SK-N-SH (cell line): Measurements from ENCODE around the gene BMP7. TPM values are rescaled to one million over a fixed set of nuclear protein-coding genes. Genes with fewer than 3 reads are reported as not detected.
A peak's percentile ranks its signal among the peaks of the same experiment; 100 is the strongest.

Source experiments
- CTCF ChIA-PET: fragments of 300-600, 350-600 bp; formaldehyde crosslinking; extraction: SDS; loops from one replicate; lab custom pipeline; 2021; lab: Yijun Ruan, JAX
- POLR2A ChIA-PET: fragments of 350-600 bp; sonication (Branson Sonifier 250); formaldehyde crosslinking; extraction: SDS; loops from one replicate; lab custom pipeline; 2020; ENCODE audit warnings: antibody characterized with exemption, inconsistent platforms; lab: Yijun Ruan, JAX
- DNase-seq: peaks from one replicate; pipeline ENCODE4 v3.0.0; 2012
- H2AFZ ChIP-seq: fragments of 200-600 bp; sonication (generic); 2 replicates; pipeline ENCODE4 v1.8.1; 2016; ENCODE audit warnings: antibody characterized with exemption, mild to moderate bottlenecking, low read depth
- H3F3A ChIP-seq: fragments of 200-600 bp; sonication (generic); replicated peaks from 2 replicates; pipeline ENCODE3; 2016; ENCODE audit warnings: antibody characterized with exemption, mild to moderate bottlenecking; ENCODE audit not compliant: insufficient read depth
- H3K27ac ChIP-seq, 2 experiments: fragments of 200-500 bp in 1 of 2; fragments of 200-600 bp in 1 of 2; sonication (Bioruptor generic) in 1 of 2; sonication (generic), shearing (Covaris generic) in 1 of 2; 2 replicates each; pipeline versions ENCODE4 v1.5.1 to v1.6.1; 2014 to 2016; ENCODE audit warnings: low read depth in 2 of 2, inconsistent platforms in 1 of 2, low read length in 1 of 2, mild to moderate bottlenecking in 1 of 2, mixed read lengths in 1 of 2
- H3K27me3 ChIP-seq: fragments of 200-600 bp; sonication (generic), shearing (Covaris generic); 2 replicates; pipeline ENCODE4 v1.6.1; 2016; ENCODE audit warnings: mixed run types; ENCODE audit not compliant: insufficient read depth
- H3K36me3 ChIP-seq, 2 experiments: fragments of 200-500 bp in 1 of 2; fragments of 200-600 bp in 1 of 2; sonication (Bioruptor generic) in 1 of 2; sonication (generic) in 1 of 2; replicated peaks in 1 of 2; 2 replicates each; pipeline versions ENCODE3 to v1.5.1; 2014 to 2016; ENCODE audit warnings: low read length in 1 of 2, mild to moderate bottlenecking in 1 of 2; ENCODE audit not compliant: insufficient read depth in 2 of 2, control insufficient read depth in 1 of 2
- H3K4me1 ChIP-seq, 2 experiments: fragments of 200-500 bp in 1 of 2; fragments of 200-600 bp in 1 of 2; sonication (Bioruptor generic) in 1 of 2; sonication (generic), shearing (Covaris generic) in 1 of 2; 2 replicates each; pipeline versions ENCODE4 v1.5.1 to v1.6.1; 2014 to 2016; ENCODE audit warnings: low read depth in 1 of 2, low read length in 1 of 2, mixed run types in 1 of 2; ENCODE audit not compliant: insufficient read depth in 2 of 2, control insufficient read depth in 1 of 2
- H3K4me2 ChIP-seq: fragments of 200-600 bp; sonication (generic), shearing (Covaris generic); 2 replicates; pipeline ENCODE4 v1.6.1; 2017; ENCODE audit warnings: mixed run types
- H3K4me3 ChIP-seq, 2 experiments: fragments of 200-500 bp in 1 of 2; fragments of 200-600 bp in 1 of 2; sonication (Bioruptor generic) in 1 of 2; sonication (generic), shearing (Covaris generic) in 1 of 2; 2 replicates each; pipeline versions ENCODE4 v1.5.1 to v1.8.1; 2014 to 2016; ENCODE audit warnings: low read depth in 2 of 2, inconsistent platforms in 1 of 2, low read length in 1 of 2, mild to moderate bottlenecking in 1 of 2, mixed read lengths in 1 of 2, moderate library complexity in 1 of 2
- H3K79me2 ChIP-seq: fragments of 200-600 bp; sonication (generic); 2 replicates; pipeline ENCODE4 v1.8.1; 2017; ENCODE audit warnings: mild to moderate bottlenecking; ENCODE audit not compliant: insufficient read depth
- H3K9ac ChIP-seq: fragments of 200-600 bp; sonication (generic); 2 replicates; pipeline ENCODE4 v1.6.1; 2017; ENCODE audit warnings: mixed run types
- H3K9me2 ChIP-seq: fragments of 200-600 bp; sonication (generic); 2 replicates; pipeline ENCODE4 v1.6.1; 2017; ENCODE audit warnings: mixed run types
- H3K9me3 ChIP-seq: fragments of 200-600 bp; sonication (generic); 2 replicates; pipeline ENCODE4 v1.6.1; 2017; ENCODE audit warnings: mixed run types, mild to moderate bottlenecking, moderate library complexity
- H4K20me1 ChIP-seq: fragments of 200-600 bp; sonication (generic); 2 replicates; pipeline ENCODE4 v1.6.1; 2017; ENCODE audit warnings: mild to moderate bottlenecking, mixed run types; ENCODE audit not compliant: insufficient read depth
- EP300 ChIP-seq, 2 experiments: IDR thresholded peaks; 2 replicates each; pipeline versions ENCODE4 v1.4.0 to v1.6.1; 2012; ENCODE audit warnings: borderline replicate concordance in 1 of 2, low read depth in 1 of 2, low read length in 1 of 2
- FOSL2 ChIP-seq: IDR thresholded peaks from 2 replicates; pipeline ENCODE4 v1.4.0; 2012; ENCODE audit warnings: low read depth, mild to moderate bottlenecking, moderate library complexity, borderline replicate concordance
- FOXM1 ChIP-seq: IDR thresholded peaks from 2 replicates; pipeline ENCODE4 v1.4.0; 2012; ENCODE audit warnings: low read depth, mild to moderate bottlenecking
- GABPA ChIP-seq: IDR thresholded peaks from 2 replicates; pipeline ENCODE4 v1.4.0; 2012; ENCODE audit warnings: low read depth, mild to moderate bottlenecking
- JUND ChIP-seq: IDR thresholded peaks from 2 replicates; pipeline ENCODE4 v1.4.0; 2012
- MAX ChIP-seq: IDR thresholded peaks from 2 replicates; pipeline ENCODE4 v1.4.0; 2012; ENCODE audit warnings: low read depth
- NFIC ChIP-seq: IDR thresholded peaks from 2 replicates; pipeline ENCODE4 v1.4.0; 2012; ENCODE audit warnings: borderline replicate concordance
- PBX3 ChIP-seq: IDR thresholded peaks from 2 replicates; pipeline ENCODE4; 2012
- RAD21 ChIP-seq: IDR thresholded peaks from 2 replicates; pipeline ENCODE4 v1.6.1; 2012; ENCODE audit warnings: mild to moderate bottlenecking, low read length
- REST ChIP-seq: IDR thresholded peaks from 2 replicates; pipeline ENCODE4 v1.6.1; 2012; ENCODE audit warnings: mild to moderate bottlenecking, low read depth, low read length, moderate library complexity
- RXRA ChIP-seq: IDR thresholded peaks from 2 replicates; pipeline ENCODE4 v1.4.0; 2012; ENCODE audit warnings: low read depth, mild to moderate bottlenecking, borderline replicate concordance
- SIN3A ChIP-seq: IDR thresholded peaks from 2 replicates; pipeline ENCODE4 v1.6.1; 2012; ENCODE audit warnings: low read depth, mild to moderate bottlenecking, low read length, moderate library complexity, borderline replicate concordance
- SMC3 ChIP-seq: IDR thresholded peaks from 2 replicates; pipeline ENCODE4 v1.6.1; 2012; ENCODE audit warnings: low read depth, low read length, improper control_type of control experiment
- TAF1 ChIP-seq: IDR thresholded peaks from 2 replicates; pipeline ENCODE4 v1.6.1; 2012; ENCODE audit warnings: low read depth, mild to moderate bottlenecking, low read length, moderate library complexity, borderline replicate concordance
- TEAD4 ChIP-seq: IDR thresholded peaks from 2 replicates; pipeline ENCODE4 v1.4.0; 2012; ENCODE audit warnings: mild to moderate bottlenecking, borderline replicate concordance; ENCODE audit not compliant: insufficient read depth
- WGBS: methylation state at CpG from one replicate; pipeline ENCODE4 v1.1.6; 2017; ENCODE audit warnings: low lambda C conversion rate; 5-methylcytosine and 5-hydroxymethylcytosine counted together
- polyA plus RNA-seq, 3 experiments: library from polyadenylated mRNA; depleted of rRNA; stranded (reverse); fragments of >200 nt; gene quantifications; 2 replicates each; pipeline ENCODE4 v1.2.3, GENCODE V29; 2012

BMP7 gene
- polyA plus RNA-seq, 1 of the 3 experiments (the other 2 are of a cell fraction), result not detected

GRCh38 chr20:57256908-57257307, 9.5 kb downstream of the BMP7 start:
- TF ChIP-seq RAD21, result 0 out of 2 replicates have a peak, but pooled peaks have one; percentile 7
- no peak for TF ChIP-seq FOXM1
- no peak for TF ChIP-seq GABPA
- H3K36me3 ChIP-seq, result no peaks in the 10 kb centered on the region
- peaks cover 5% of the 10 kb centered on the region; the same call in 1 of the 2 replicates for H3K27me3 ChIP-seq
- no peak overlapping the region for H3K27ac ChIP-seq
- ChIA-PET CTCF (interaction anchor here (1.3 to 2.4 kb wide), 3 partner anchors 10 to 16 kb away, joined by 3 to 8 read pairs (median 5); no protein-coding TSS in a partner anchor), POLR2A (no interaction called here)
- no peaks in the 10 kb centered on the region for H3F3A ChIP-seq
- H4K20me1 ChIP-seq, result no peaks in the 10 kb centered on the region
- no peak for DNase-seq
- 50% methylated on average over 6 of the region's 6 CpGs for WGBS
- no peak overlapping the region for H3K4me3 ChIP-seq
- no peak overlapping the region for H3K4me2 ChIP-seq
- no peak overlapping the region for H2AFZ ChIP-seq
- H3K4me1 ChIP-seq, result peaks cover 4 to 28% of the 10 kb centered on the region in 2 experiments; a peak in 3 of 4 replicates
- no peaks in the 10 kb centered on the region for H3K9me3 ChIP-seq
- H3K79me2 ChIP-seq, result no peaks in the 10 kb centered on the region
- H3K9ac ChIP-seq, result no peak overlapping the region
- H3K9me2 ChIP-seq, result no peaks in the 10 kb centered on the region

GRCh38 chr20:57256205-57256604, 10.2 kb downstream of the BMP7 start:
- Histone ChIP-seq H2AFZ (no peak overlapping the region), H3K9me3 (no peaks in the 10 kb centered on the region), H3K36me3 (no peaks in the 10 kb centered on the region), H3K9me2 (no peaks in the 10 kb centered on the region), H3K4me2 (no peak overlapping the region), H3K27me3 (peaks cover 5% of the 10 kb centered on the region; the same call in 1 of the 2 replicates), H3K4me3 (no peak overlapping the region), H3K79me2 (no peaks in the 10 kb centered on the region), H3K4me1 (peaks cover 4 to 30% of the 10 kb centered on the region in 2 experiments; a peak in 3 of 4 replicates), H3K9ac (no peak overlapping the region), H4K20me1 (no peaks in the 10 kb centered on the region), H3F3A (no peaks in the 10 kb centered on the region), H3K27ac (no peak overlapping the region)
- ChIA-PET CTCF (interaction anchor here (1.1 to 1.9 kb wide), 3 partner anchors 9 to 12 kb away, joined by 3 to 8 read pairs (median 3); no protein-coding TSS in a partner anchor), POLR2A (no interaction called here)
- TF ChIP-seq MAX, result no peak
- TF ChIP-seq RXRA, result no peak
- no peak for TF ChIP-seq FOXM1
- TF ChIP-seq SMC3, result no peak
- TF ChIP-seq REST, result no peak
- no peak for TF ChIP-seq NFIC
- no peak for TF ChIP-seq SIN3A
- TF ChIP-seq PBX3, result no peak
- TF ChIP-seq TEAD4, result no peak
- TF ChIP-seq EP300 (IDR thresholded peaks at IDR 0.05; ENCODE audit: borderline replicate concordance in 1 of 2, low read depth in 1 of 2, low read length in 1 of 2), result no peak
- no peak for TF ChIP-seq JUND
- TF ChIP-seq TAF1, result no peak
- no peak for TF ChIP-seq FOSL2
- no peak for DNase-seq
- WGBS, result 63% methylated on average over 3 of the region's 3 CpGs
